Vagina (tissue), 2 donors: ENCODE data around the gene SMTNL2. TPM values are rescaled to one million over a fixed set of nuclear protein-coding genes. Genes with fewer than 3 reads are reported as not detected.

Source experiments
- DNase-seq, 2 donors: peaks; one replicate each; pipeline ENCODE4 v3.0.0-alpha.2; 2017; ENCODE audit errors: extremely low spot score in 2 of 2
- H3K27ac ChIP-seq: fragments of 200-600 bp; sonication (generic); one replicate; pipeline ENCODE4 v1.5.1; 2019
- H3K27me3 ChIP-seq: fragments of 200-600 bp; sonication (generic); one replicate; pipeline ENCODE4 v1.5.1; 2019
- H3K36me3 ChIP-seq, 2 donors: fragments of 200-600 bp; sonication (generic); one replicate each; pipeline ENCODE4 v1.5.1; 2017 to 2019
- H3K4me1 ChIP-seq: fragments of 200-600 bp; sonication (generic); one replicate; pipeline ENCODE4 v1.5.1; 2019
- H3K4me3 ChIP-seq, 2 donors: fragments of 200-600 bp; sonication (generic); 1 replicate in 1 of 2; 2 replicates in 1 of 2; pipeline ENCODE4 v1.5.1; 2016 to 2019
- H3K9me3 ChIP-seq: fragments of 200-600 bp; sonication (generic); one replicate; pipeline ENCODE4 v1.5.1; 2019
- POLR2A ChIP-seq, 2 donors: fragments of 450-650 bp; IDR thresholded peaks; one replicate each; pipeline ENCODE4 v1.6.1; 2017; ENCODE audit warnings: antibody characterized with exemption in 2 of 2, mild to moderate bottlenecking in 2 of 2, moderate library complexity in 2 of 2
- POLR2AphosphoS5 ChIP-seq, 2 donors: sonication (generic); formaldehyde crosslinking; IDR thresholded peaks; one replicate each; pipeline ENCODE4 v1.9.0; 2017; ENCODE audit warnings: antibody characterized with exemption in 2 of 2, mild to moderate bottlenecking in 2 of 2, low read depth in 1 of 2; ENCODE audit not compliant: insufficient read depth in 1 of 2
- intact Hi-C: fragments of 100-400 bp; cut with DNase I; formaldehyde crosslinking; loops from one replicate; pipeline ENCODE4 v1.15.1; 2023
- total RNA-seq: library from RNA; depleted of rRNA; stranded (reverse); fragments of >200 nt; gene quantifications from one replicate; pipeline ENCODE4 v1.2.3, GENCODE V29; 2016
- TF ChIP-seq, protein P1 (sequence below), 3 experiments: fragments of 450-650 bp in 2 of 3; fragments of 200-600 bp in 1 of 3; sonication (generic) in 1 of 3; IDR thresholded peaks; one replicate each; pipeline ENCODE4 v1.5.1; 2017 to 2019; ENCODE audit warnings: antibody characterized with exemption in 3 of 3, mild to moderate bottlenecking in 2 of 3, moderate library complexity in 2 of 3

Gene SMTNL2
- total RNA-seq, 1 donor from 2014 or later, result 2.5 TPM

- no peaks in the 10 kb centered on the region for H3K9me3 ChIP-seq
- DNase-seq, result no peak
- TF ChIP-seq, protein P1, sequence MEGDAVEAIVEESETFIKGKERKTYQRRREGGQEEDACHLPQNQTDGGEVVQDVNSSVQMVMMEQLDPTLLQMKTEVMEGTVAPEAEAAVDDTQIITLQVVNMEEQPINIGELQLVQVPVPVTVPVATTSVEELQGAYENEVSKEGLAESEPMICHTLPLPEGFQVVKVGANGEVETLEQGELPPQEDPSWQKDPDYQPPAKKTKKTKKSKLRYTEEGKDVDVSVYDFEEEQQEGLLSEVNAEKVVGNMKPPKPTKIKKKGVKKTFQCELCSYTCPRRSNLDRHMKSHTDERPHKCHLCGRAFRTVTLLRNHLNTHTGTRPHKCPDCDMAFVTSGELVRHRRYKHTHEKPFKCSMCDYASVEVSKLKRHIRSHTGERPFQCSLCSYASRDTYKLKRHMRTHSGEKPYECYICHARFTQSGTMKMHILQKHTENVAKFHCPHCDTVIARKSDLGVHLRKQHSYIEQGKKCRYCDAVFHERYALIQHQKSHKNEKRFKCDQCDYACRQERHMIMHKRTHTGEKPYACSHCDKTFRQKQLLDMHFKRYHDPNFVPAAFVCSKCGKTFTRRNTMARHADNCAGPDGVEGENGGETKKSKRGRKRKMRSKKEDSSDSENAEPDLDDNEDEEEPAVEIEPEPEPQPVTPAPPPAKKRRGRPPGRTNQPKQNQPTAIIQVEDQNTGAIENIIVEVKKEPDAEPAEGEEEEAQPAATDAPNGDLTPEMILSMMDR (IDR thresholded peaks at IDR 0.05), result no peak
- TF ChIP-seq POLR2A (IDR thresholded peaks at IDR 0.05), result no peak
- no peak for TF ChIP-seq POLR2AphosphoS5 (IDR thresholded peaks at IDR 0.05; ENCODE audit: insufficient read depth in 1 of 2, low read depth in 1 of 2)
- H3K27ac ChIP-seq, result no peak overlapping the region
- peaks cover 27% of the 10 kb centered on the region for H3K4me1 ChIP-seq
- peak overlapping the region in 1 of 2 donors; percentile 99 for H3K4me3 ChIP-seq
- intact Hi-C loops, result no loop called here
- no peaks in the 10 kb centered on the region for H3K27me3 ChIP-seq
- H3K36me3 ChIP-seq, result peaks cover 0 to 41% of the 10 kb centered on the region in 2 donors
Observed at GRCh38 chr17:4553669-4554068, 30.7 kb upstream of the SMTNL2 start.

DNA sequence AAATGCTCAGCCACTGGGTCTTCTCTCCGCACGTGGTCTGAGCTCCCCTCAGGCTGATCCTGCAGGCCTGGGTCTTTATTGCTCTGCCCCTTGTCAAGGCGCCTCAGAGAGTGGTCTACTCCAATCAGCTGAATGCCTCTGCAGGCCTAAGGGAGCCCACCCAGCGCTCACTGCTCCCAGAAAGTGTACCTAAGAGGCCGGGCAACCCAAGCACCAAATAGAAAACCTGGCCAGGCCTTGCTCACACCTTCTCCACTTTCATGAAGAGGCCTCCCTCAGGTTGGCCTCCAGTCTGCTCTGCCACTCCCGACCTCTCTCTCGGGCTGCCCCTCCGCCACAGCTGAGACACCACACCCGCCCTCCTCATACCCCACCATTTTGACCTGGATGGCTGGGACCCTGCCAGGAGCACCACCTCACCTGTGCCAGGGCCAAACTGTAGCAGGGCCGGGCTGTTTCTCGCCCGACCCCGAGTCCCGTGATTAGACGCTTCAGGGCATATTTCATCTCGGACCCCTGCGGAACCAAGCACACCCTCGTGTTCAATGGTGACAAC, 29.8 kb upstream of the SMTNL2 start:
- Histone ChIP-seq H3K27ac (peak overlapping the region; percentile 73), H3K27me3 (no peaks in the 10 kb centered on the region), H3K4me1 (peaks cover 27% of the 10 kb centered on the region), H3K36me3 (peaks cover 0 to 33% of the 10 kb centered on the region in 2 donors), H3K9me3 (no peaks in the 10 kb centered on the region), H3K4me3 (peak overlapping the region; percentile 98 to 99)
- DNase-seq, result no peak
- TF ChIP-seq POLR2AphosphoS5 (IDR thresholded peaks at IDR 0.05; ENCODE audit: insufficient read depth in 1 of 2, low read depth in 1 of 2) (no peak), POLR2A (IDR thresholded peaks at IDR 0.05) (no peak)
- TF ChIP-seq, protein P1 (IDR thresholded peaks at IDR 0.05), result no peak
- intact Hi-C loops, result no loop called here

GRCh38 chr17:4554997-4555799, 29.1 kb upstream of the SMTNL2 start, which contains the start of gene MYBBP1A:
Gene MYBBP1A, minus strand, starts transcription at chr17:4555384. Its CDS starts 60 bp downstream, at chr17:4555324.
- intact Hi-C loops, result no loop called here
- Histone ChIP-seq H3K27ac (peak within 1 kb of the TSS; percentile 73), H3K9me3 (no peaks in the 10 kb centered on the region), H3K4me3 (peak within 1 kb of the TSS; percentile 98 to 99), H3K27me3 (no peaks in the 10 kb centered on the region), H3K36me3 (peaks cover 0 to 26% of the 10 kb centered on the region in 2 donors), H3K4me1 (peaks cover 27% of the 10 kb centered on the region)
- TF ChIP-seq POLR2A (IDR thresholded peaks at IDR 0.05) (peak in 1 of 2 donors; percentile 42), POLR2AphosphoS5 (IDR thresholded peaks at IDR 0.05; ENCODE audit: insufficient read depth in 1 of 2, low read depth in 1 of 2) (peak; percentile 84 to 98)
- TF ChIP-seq, protein P1 (IDR thresholded peaks at IDR 0.05), result peak in 2 of 3 experiments; percentile 17 to 56
- DNase-seq, result no peak

DNA sequence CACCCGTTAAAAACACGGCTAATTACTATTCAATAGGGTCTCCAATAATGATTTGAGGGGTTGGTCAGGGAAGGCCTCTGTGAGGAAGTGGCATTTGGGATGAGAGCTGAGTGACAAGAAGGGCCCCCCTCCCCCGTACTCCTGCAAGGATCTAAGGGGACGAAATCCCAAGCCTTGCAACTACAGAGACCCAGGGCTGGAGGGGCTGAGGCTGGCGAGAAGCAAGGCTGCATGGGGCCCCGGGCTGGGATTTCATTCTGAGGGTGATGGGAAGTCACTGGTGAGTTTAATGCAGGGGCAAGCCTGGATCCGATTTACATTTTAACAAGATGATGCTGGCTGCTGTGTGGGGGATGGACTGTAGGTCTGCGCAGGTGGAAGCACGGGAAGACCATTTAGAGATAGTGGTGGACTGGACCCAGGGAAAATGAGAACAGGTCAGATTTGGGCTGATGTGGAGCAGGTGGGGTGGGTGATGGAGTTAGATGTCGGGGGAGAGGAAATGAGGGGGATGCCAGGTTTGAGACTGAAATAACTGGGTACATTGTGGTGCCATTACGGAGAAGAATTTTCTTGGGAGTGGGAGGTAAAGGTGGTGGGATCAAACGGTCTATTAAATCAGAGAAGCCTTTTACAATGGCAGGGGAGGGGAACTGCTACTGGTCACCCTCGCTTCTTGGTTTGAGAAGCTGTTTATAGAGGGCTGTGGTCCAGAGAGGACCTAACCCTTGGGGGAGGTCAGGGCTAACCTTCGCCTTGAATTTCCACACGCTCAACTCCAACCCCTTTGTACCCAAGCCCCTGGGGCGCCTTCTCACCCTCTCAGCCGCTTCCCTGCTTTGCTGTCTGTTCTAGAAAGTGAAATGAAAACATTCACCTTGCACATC, 28.2 kb upstream of the SMTNL2 start:
- no peak for TF ChIP-seq POLR2A (IDR thresholded peaks at IDR 0.05)
- TF ChIP-seq, protein P1 (IDR thresholded peaks at IDR 0.05), result no peak
- TF ChIP-seq POLR2AphosphoS5 (IDR thresholded peaks at IDR 0.05; ENCODE audit: insufficient read depth in 1 of 2, low read depth in 1 of 2), result no peak
- intact Hi-C loops, result no loop called here
- DNase-seq, result no peak
- peaks cover 0 to 17% of the 10 kb centered on the region in 2 donors for H3K36me3 ChIP-seq
- H3K4me3 ChIP-seq, result peak overlapping the region; percentile 98 to 99
- no peaks in the 10 kb centered on the region for H3K9me3 ChIP-seq
- peak overlapping the region; percentile 73 for H3K27ac ChIP-seq
- H3K27me3 ChIP-seq, result no peaks in the 10 kb centered on the region
- peaks cover 27% of the 10 kb centered on the region for H3K4me1 ChIP-seq
